Omental fat pad (tissue), 4 donors: ENCODE measurements around the gene CLDN6. TPM values are rescaled to one million over a fixed set of nuclear protein-coding genes. Genes with fewer than 3 reads are reported as not detected.

ENCODE experiments used
- ATAC-seq: fragments of 150-250 bp; one replicate; pipeline ENCODE4 v1.9.1; 2016; ENCODE audit warnings: mild to moderate bottlenecking, moderate library complexity; ENCODE audit not compliant: low FRiP score
- DNase-seq: peaks from one replicate; pipeline ENCODE4 v3.0.0-alpha.2; 2019; ENCODE audit warnings: low spot score
- total RNA-seq, 4 donors: library from RNA; depleted of rRNA; stranded (reverse); fragments of >200 nt; gene quantifications; one replicate each; pipeline ENCODE4 v1.1.0, GENCODE V29; 2016
- TF ChIP-seq, protein P1 (sequence below), 3 donors: fragments of 450-650 bp; IDR thresholded peaks; one replicate each; pipeline ENCODE4 v1.5.1; 2016 to 2017; ENCODE audit warnings: antibody characterized with exemption in 3 of 3, mild to moderate bottlenecking in 3 of 3, moderate library complexity in 2 of 3

Gene CLDN6
- total RNA-seq, 4 donors from 2014 or later = not detected

- peak; percentile 41 for ATAC-seq
- TF ChIP-seq, protein P1, sequence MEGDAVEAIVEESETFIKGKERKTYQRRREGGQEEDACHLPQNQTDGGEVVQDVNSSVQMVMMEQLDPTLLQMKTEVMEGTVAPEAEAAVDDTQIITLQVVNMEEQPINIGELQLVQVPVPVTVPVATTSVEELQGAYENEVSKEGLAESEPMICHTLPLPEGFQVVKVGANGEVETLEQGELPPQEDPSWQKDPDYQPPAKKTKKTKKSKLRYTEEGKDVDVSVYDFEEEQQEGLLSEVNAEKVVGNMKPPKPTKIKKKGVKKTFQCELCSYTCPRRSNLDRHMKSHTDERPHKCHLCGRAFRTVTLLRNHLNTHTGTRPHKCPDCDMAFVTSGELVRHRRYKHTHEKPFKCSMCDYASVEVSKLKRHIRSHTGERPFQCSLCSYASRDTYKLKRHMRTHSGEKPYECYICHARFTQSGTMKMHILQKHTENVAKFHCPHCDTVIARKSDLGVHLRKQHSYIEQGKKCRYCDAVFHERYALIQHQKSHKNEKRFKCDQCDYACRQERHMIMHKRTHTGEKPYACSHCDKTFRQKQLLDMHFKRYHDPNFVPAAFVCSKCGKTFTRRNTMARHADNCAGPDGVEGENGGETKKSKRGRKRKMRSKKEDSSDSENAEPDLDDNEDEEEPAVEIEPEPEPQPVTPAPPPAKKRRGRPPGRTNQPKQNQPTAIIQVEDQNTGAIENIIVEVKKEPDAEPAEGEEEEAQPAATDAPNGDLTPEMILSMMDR (IDR thresholded peaks at IDR 0.05) = no peak
- peak; percentile 54 for DNase-seq
These were observed 3.6 kb upstream of the CLDN6 start for GRCh38 chr16:3021449-3022207.

DNA sequence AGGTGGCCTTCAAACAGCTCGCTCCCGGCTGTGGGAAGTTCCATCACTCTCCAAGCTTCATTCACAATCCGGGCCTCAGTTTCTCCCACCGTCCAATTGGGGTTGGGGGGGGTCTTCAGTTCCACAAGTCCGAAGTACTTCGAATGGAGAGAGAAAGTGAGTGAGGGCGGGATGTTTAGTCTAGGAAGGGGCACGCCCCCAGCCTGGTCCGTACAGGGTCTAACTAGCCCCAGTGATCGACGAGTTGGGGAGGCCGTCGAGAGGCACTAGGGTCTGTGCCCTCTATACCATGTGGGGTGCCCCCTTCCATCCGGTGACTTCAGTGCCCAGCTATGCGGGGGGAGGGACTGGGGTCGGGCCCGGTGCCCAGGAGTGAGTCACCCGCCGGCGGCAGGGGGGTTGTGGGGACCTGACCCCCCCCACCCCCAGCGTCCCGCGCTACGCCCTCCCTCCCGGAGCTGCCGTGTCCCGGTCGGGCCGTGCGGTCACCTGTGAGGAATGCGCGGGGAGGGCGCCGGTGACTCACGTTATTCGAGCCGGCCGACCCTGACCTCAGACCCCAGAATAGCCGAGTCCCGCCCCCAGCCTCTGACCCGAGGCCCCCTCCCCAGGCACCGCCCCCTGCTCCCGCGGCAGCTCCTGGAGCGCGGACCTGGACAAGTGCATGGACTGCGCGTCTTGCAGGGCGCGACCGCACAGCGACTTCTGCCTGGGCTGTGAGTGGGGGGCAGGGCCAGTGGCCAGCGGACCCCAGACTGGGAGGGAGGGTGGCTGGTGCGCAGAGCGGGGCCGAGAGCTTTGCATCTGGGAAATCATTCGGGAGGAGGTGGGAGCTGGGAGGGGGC is 2.8 kb upstream of the CLDN6 start:
- ATAC-seq = peak; percentile 52
- TF ChIP-seq, protein P1 (IDR thresholded peaks at IDR 0.05) = no peak

GRCh38 chr16:3020247-3020603 is 2.2 kb upstream of the CLDN6 start, which contains the start of gene TNFRSF12A:
Gene TNFRSF12A (plus strand): TSS chr16:3020368. CDS start chr16:3020398, 30 bp downstream.
- TF ChIP-seq, protein P1 (IDR thresholded peaks at IDR 0.05) = no peak
- peak; percentile 44 for DNase-seq

More for the DNA sequence above, 2.8 kb upstream of the CLDN6 start:
- DNase-seq = peak; percentile 68

GRCh38 chr16:3019594-3020246 is 1.7 kb upstream of the CLDN6 start:
- DNase-seq (no peak), ATAC-seq (no peak)
- TF ChIP-seq, protein P1 (IDR thresholded peaks at IDR 0.05) = no peak

More at GRCh38 chr16:3020247-3020603, 2.2 kb upstream of the CLDN6 start, which contains the start of gene TNFRSF12A:
- ATAC-seq = peak; percentile 15

GRCh38 chr16:3017344-3017743 is 639 bp downstream of the CLDN6 start:
- no peak for DNase-seq
- TF ChIP-seq, protein P1 (IDR thresholded peaks at IDR 0.05) = no peak
- ATAC-seq = no peak

GRCh38 chr16:3015865-3016521 is 2.0 kb downstream of the CLDN6 start:
- DNase-seq = no peak
- TF ChIP-seq, protein P1 (IDR thresholded peaks at IDR 0.05) = no peak
- ATAC-seq = no peak
